HCT116 (cell line): Measurements from ENCODE around the gene KRT39. TPM values are rescaled to one million over a fixed set of nuclear protein-coding genes. Genes with fewer than 3 reads are reported as not detected.

Experiments used
- ATAC-seq: fragments of 200-7000 bp; cut with Tn5 transposase; 2 replicates; pipeline ENCODE4 v1.9.1; 2020; ENCODE audit warnings: mild to moderate bottlenecking, moderate library complexity
- BruUV-seq: library from RNA; stranded (reverse); fragments of 400-500 nt; replicated peaks from 2 replicates; lab custom pipeline; 2021; lab: Mats Ljungman, UMichigan
- CTCF ChIA-PET: fragments of 300-600 bp; sonication (Branson Sonifier 250); formaldehyde crosslinking; loops from one replicate; lab custom pipeline; 2021; ENCODE audit warnings: antibody characterized with exemption; lab: Charles Lee
- POLR2A ChIA-PET: fragments of 300-600, 350-600 bp; sonication (Branson Sonifier 250); formaldehyde crosslinking; loops from one replicate; lab custom pipeline; 2021; ENCODE audit warnings: antibody characterized with exemption; lab: Charles Lee
- RAD21 ChIA-PET, 2 experiments: fragments of 300-600 bp; sonication (Branson Sonifier 250); formaldehyde crosslinking; loops; one replicate each; lab custom pipeline; 2023; ENCODE audit warnings: low total read pairs in 2 of 2; ENCODE audit not compliant: uncharacterized antibody in 2 of 2, unreplicated experiment in 2 of 2, low non-redundant PET in 1 of 2; lab: Charles Lee
- DNase-seq: peaks from one replicate; pipeline ENCODE4 v3.0.0-alpha.2; 2010; ENCODE audit warnings: low read depth, low spot score
- H2AFZ ChIP-seq: fragments of 200-600 bp; shearing (Covaris generic), sonication (generic); 2 replicates; pipeline ENCODE4 v1.6.1; 2017; ENCODE audit warnings: low read depth, mixed run types, mixed read lengths, antibody characterized with exemption, low read length; ENCODE audit not compliant: poor library complexity, severe bottlenecking
- H3K27ac ChIP-seq: 2 replicates; pipeline ENCODE4 v1.5.1; 2012; ENCODE audit warnings: low read depth, low read length
- H3K27me3 ChIP-seq: fragments of 200-600 bp; sonication (generic); 2 replicates; pipeline ENCODE4 v1.6.1; 2016; ENCODE audit warnings: mixed run types, low read length, mixed read lengths; ENCODE audit not compliant: insufficient read depth
- H3K36me3 ChIP-seq, 2 experiments: fragments of 200-500 bp in 1 of 2; fragments of 200-600 bp in 1 of 2; sonication (Bioruptor generic) in 1 of 2; sonication (generic) in 1 of 2; 2 replicates each; pipeline versions ENCODE4 v1.5.1 to v1.6.1; 2014 to 2016; ENCODE audit warnings: low read length in 2 of 2, inconsistent platforms in 1 of 2, mixed read lengths in 1 of 2, mixed run types in 1 of 2; ENCODE audit not compliant: insufficient read depth in 2 of 2, control insufficient read depth in 1 of 2
- H3K4me1 ChIP-seq, 2 experiments: fragments of 200-600 bp in 1 of 2; sonication (generic) in 1 of 2; 2 replicates each; pipeline versions ENCODE4 v1.5.1 to v1.6.1; 2012 to 2017; ENCODE audit warnings: low read length in 2 of 2, inconsistent platforms in 1 of 2, mild to moderate bottlenecking in 1 of 2, mixed read lengths in 1 of 2, mixed run types in 1 of 2, moderate library complexity in 1 of 2; ENCODE audit not compliant: insufficient read depth in 2 of 2, control insufficient read depth in 1 of 2
- H3K4me2 ChIP-seq: fragments of 200-600 bp; sonication (generic); 2 replicates; pipeline ENCODE4 v1.6.1; 2017; ENCODE audit warnings: mixed run types, low read length, mixed read lengths
- H3K4me3 ChIP-seq, 2 experiments: fragments of 200-600 bp in 1 of 2; sonication (generic) in 1 of 2; replicated peaks in 1 of 2; 2 replicates each; pipeline ENCODE4 v1.5.1; 2011 to 2016; ENCODE audit warnings: low read length in 2 of 2, control low read depth in 1 of 2, low read depth in 1 of 2, mild to moderate bottlenecking in 1 of 2, mixed read lengths in 1 of 2, mixed run types in 1 of 2
- H3K79me2 ChIP-seq: fragments of 200-600 bp; sonication (generic); 2 replicates; pipeline ENCODE4 v1.6.1; 2017; ENCODE audit warnings: mild to moderate bottlenecking, mixed run types, low read length, moderate library complexity, mixed read lengths; ENCODE audit not compliant: insufficient read depth
- H3K9ac ChIP-seq: fragments of 200-600 bp; sonication (generic); 2 replicates; pipeline ENCODE4 v1.6.1; 2016; ENCODE audit warnings: low read length, mixed read lengths
- H3K9me2 ChIP-seq: fragments of 200-600 bp; sonication (generic), shearing (Covaris generic); 2 replicates; pipeline ENCODE4 v1.6.1; 2017; ENCODE audit warnings: mixed run types, mild to moderate bottlenecking, moderate library complexity; ENCODE audit not compliant: insufficient read depth
- H3K9me3 ChIP-seq, 2 experiments: fragments of 200-500 bp in 1 of 2; fragments of 200-600 bp in 1 of 2; sonication (Bioruptor generic) in 1 of 2; sonication (generic) in 1 of 2; 2 replicates each; pipeline ENCODE4 v1.6.1; 2014 to 2017; ENCODE audit warnings: low read length in 2 of 2, mixed read lengths in 2 of 2, inconsistent platforms in 1 of 2, low read depth in 1 of 2, mild to moderate bottlenecking in 1 of 2, mixed run types in 1 of 2, moderate library complexity in 1 of 2; ENCODE audit not compliant: control insufficient read depth in 1 of 2, insufficient read depth in 1 of 2
- H4K20me1 ChIP-seq: fragments of 200-600 bp; sonication (generic), shearing (Covaris generic); 2 replicates; pipeline ENCODE4 v1.6.1; 2017; ENCODE audit warnings: mixed run types, mild to moderate bottlenecking, moderate library complexity; ENCODE audit not compliant: insufficient read depth
- ATF3 ChIP-seq: IDR thresholded peaks from 2 replicates; pipeline ENCODE4 v1.6.1; 2012
- CBX3 ChIP-seq: IDR thresholded peaks from 2 replicates; pipeline ENCODE4 v1.6.1; 2012; ENCODE audit warnings: low read depth
- CEBPB ChIP-seq: IDR thresholded peaks from 2 replicates; pipeline ENCODE4 v1.6.1; 2012; ENCODE audit warnings: low read depth
- CTCF ChIP-seq, 3 experiments: fragments of 200-600 bp in 1 of 3; sonication (generic) in 1 of 3; IDR thresholded peaks in 2 of 3; conservative IDR thresholded peaks in 1 of 3; 2 replicates each; pipeline ENCODE4 v1.5.1; 2012 to 2017; ENCODE audit warnings: low read depth in 2 of 3, low read length in 2 of 3, antibody characterized with exemption in 1 of 3, borderline replicate concordance in 1 of 3, control low read depth in 1 of 3, mild to moderate bottlenecking in 1 of 3, mixed read lengths in 1 of 3, mixed run types in 1 of 3, moderate library complexity in 1 of 3; ENCODE audit not compliant: insufficient read depth in 1 of 3
- EGR1 ChIP-seq: IDR thresholded peaks from 2 replicates; pipeline ENCODE4 v1.6.1; 2012; ENCODE audit warnings: low read depth
- ELF1 ChIP-seq: IDR thresholded peaks from 2 replicates; pipeline ENCODE4 v1.6.1; 2012; ENCODE audit warnings: low read depth, borderline replicate concordance
- EZH2 ChIP-seq: fragments of 200-600 bp; sonication (generic); IDR thresholded peaks from 2 replicates; pipeline ENCODE4 v1.6.1; 2017; ENCODE audit warnings: antibody characterized with exemption, mixed run types
- EZH2phosphoT487 ChIP-seq: fragments of 200-600 bp; IDR thresholded peaks from 2 replicates; pipeline ENCODE4 v1.6.1; 2018; ENCODE audit warnings: antibody characterized with exemption, borderline replicate concordance
- JUND ChIP-seq: IDR thresholded peaks from 2 replicates; pipeline ENCODE4 v1.6.1; 2012
- MAX ChIP-seq: IDR thresholded peaks from 2 replicates; pipeline ENCODE4 v1.6.1; 2012
- POLR2A ChIP-seq: IDR thresholded peaks from 2 replicates; pipeline ENCODE4 v1.7.0; 2011; ENCODE audit warnings: borderline replicate concordance; ENCODE audit not compliant: insufficient read depth, insufficient read length; ENCODE audit errors: extremely low read depth
- POLR2AphosphoS5 ChIP-seq: IDR thresholded peaks from 2 replicates; pipeline ENCODE4 v1.6.1; 2011; ENCODE audit warnings: mild to moderate bottlenecking, low read depth, low read length, moderate library complexity
- RAD21 ChIP-seq: IDR thresholded peaks from 2 replicates; pipeline ENCODE4 v1.6.1; 2012; ENCODE audit warnings: low read depth, mild to moderate bottlenecking
- REST ChIP-seq: IDR thresholded peaks from 2 replicates; pipeline ENCODE4 v1.6.1; 2012; ENCODE audit warnings: low read depth
- SIN3A ChIP-seq: IDR thresholded peaks from 2 replicates; pipeline ENCODE4 v1.6.1; 2012; ENCODE audit warnings: low read depth
- SP1 ChIP-seq: IDR thresholded peaks from 2 replicates; pipeline ENCODE4 v1.6.1; 2012; ENCODE audit warnings: low read depth
- YY1 ChIP-seq: IDR thresholded peaks from 2 replicates; pipeline ENCODE4 v1.6.1; 2011; ENCODE audit warnings: low read length, low read depth, moderate library complexity, mild to moderate bottlenecking; ENCODE audit not compliant: insufficient replicate concordance; ENCODE audit errors: extremely low read depth
- ZFX ChIP-seq: fragments of 450-650 bp; IDR thresholded peaks from 2 replicates; pipeline ENCODE4 v1.6.1; 2017
- ZNF274 ChIP-seq: fragments of 200-500 bp; sonication (Bioruptor generic); IDR thresholded peaks from 2 replicates; pipeline ENCODE4 v1.6.1; 2014; ENCODE audit warnings: mild to moderate bottlenecking, low read depth, low read length, inconsistent platforms
- intact Hi-C: fragments of 100-400 bp; cut with micrococcal nuclease; formaldehyde crosslinking; loops from 2 replicates; pipeline ENCODE4 v1.10.0; 2022
- total RNA-seq: library from RNA; stranded (reverse); gene quantifications from one replicate; pipeline ENCODE4 v1.2.1, GENCODE V29; 2021; ENCODE audit not compliant: unreplicated experiment

KRT39 gene
- total RNA-seq, 1 experiment from 2014 or later, result not detected

GRCh38 chr17:40915199-40915661 is 51.5 kb downstream of the KRT39 start (continued):
- TF ChIP-seq REST (no peak), EZH2phosphoT487 (no peak), ELF1 (no peak), ZFX (no peak), EGR1 (0 out of 2 replicates have a peak, but pooled peaks have one; percentile 35), RAD21 (peak; percentile 46), POLR2AphosphoS5 (peak; percentile 46; the same call in 1 of the 2 replicates), CBX3 (peak; percentile 94), CEBPB (peak; percentile 98), EZH2 (no peak)

- ChIA-PET POLR2A (interaction anchor here (1.7 kb wide), 1 partner anchor 616 kb away, joined by 3 read pairs; no protein-coding TSS in a partner anchor), RAD21 (no interaction called here), CTCF (interaction anchor here (1.5 kb wide), 1 partner anchor 634 kb away, joined by 5 read pairs; no protein-coding TSS in a partner anchor)
- Histone ChIP-seq H3K4me1 (peaks cover 58 to 74% of the 10 kb centered on the region in 2 experiments), H3K4me3 (no peak overlapping the region), H3K79me2 (no peaks in the 10 kb centered on the region), H3K36me3 (no peaks in the 10 kb centered on the region; a peak in 1 of 4 replicates), H2AFZ (no peak overlapping the region), H3K9me3 (no peaks in the 10 kb centered on the region), H3K27me3 (no peaks in the 10 kb centered on the region), H3K9ac (peak overlapping the region; percentile 30), H3K4me2 (peak overlapping the region; percentile 50; the same call in 1 of the 2 replicates), H3K9me2 (no peaks in the 10 kb centered on the region), H3K27ac (peak overlapping the region; percentile 90), H4K20me1 (no peaks in the 10 kb centered on the region)
- ATAC-seq (no peak), DNase-seq (no peak)
- BruUV-seq, result no TSS peak
- intact Hi-C loops, result loop anchor here (2.0 kb wide), 1 partner anchor 43 kb away; no protein-coding TSS in a partner anchor
- TF ChIP-seq JUND (no peak), EZH2phosphoT487 (no peak), ZNF274 (no peak), ZFX (no peak), POLR2A (no peak), CEBPB (no peak), CBX3 (no peak), SIN3A (no peak), ELF1 (no peak), POLR2AphosphoS5 (no peak), MAX (no peak), SP1 (no peak), EZH2 (no peak), ATF3 (no peak), RAD21 (no peak), YY1 (no peak), CTCF (IDR thresholded peaks at IDR 0.05 in 2 of 3, conservative IDR thresholded peaks at IDR 0.05 in 1 of 3; ENCODE audit: borderline replicate concordance in 1 of 3, insufficient read depth in 1 of 3, low read depth in 2 of 3, low read length in 2 of 3) (no peak)
These were observed 52.5 kb downstream of the KRT39 start for GRCh38 chr17:40914075-40914855.
